Measurements from ENCODE around the gene TRAPPC11.

- TF ChIP-seq CTCF (IDR thresholded peaks at IDR 0.05) = no peak
- TF ChIP-seq POLR2A (IDR thresholded peaks at IDR 0.05) = no peak
Observed at GRCh38 chr4:183635321-183635720, 23.8 kb upstream of the TRAPPC11 start.
